Muscle layer of colon (tissue), 2 donors: ENCODE measurements around the gene NR3C1.

Experiments
- H3K27ac ChIP-seq: one replicate; pipeline ENCODE4 v1.7.0; 2013; ENCODE audit warnings: low read depth, mild to moderate bottlenecking, low read length, moderate library complexity
- H3K27me3 ChIP-seq, 2 donors: one replicate each; pipeline ENCODE4 v1.7.0; 2013; ENCODE audit warnings: low read length in 2 of 2, mild to moderate bottlenecking in 2 of 2; ENCODE audit not compliant: insufficient read depth in 2 of 2, control insufficient read depth in 1 of 2
- H3K36me3 ChIP-seq: one replicate; pipeline ENCODE4 v1.7.0; 2013; ENCODE audit warnings: mild to moderate bottlenecking, low read length; ENCODE audit not compliant: insufficient read depth
- H3K4me1 ChIP-seq: one replicate; pipeline ENCODE4 v1.7.0; 2013; ENCODE audit warnings: mild to moderate bottlenecking, low read length; ENCODE audit not compliant: insufficient read depth
- H3K4me3 ChIP-seq, 2 donors: one replicate each; pipeline ENCODE4 v1.7.0; 2013; ENCODE audit warnings: low read length in 2 of 2, low read depth in 1 of 2, mild to moderate bottlenecking in 1 of 2, moderate library complexity in 1 of 2
- H3K9ac ChIP-seq: one replicate; pipeline ENCODE4 v1.7.0; 2013; ENCODE audit warnings: low read length
- H3K9me3 ChIP-seq: one replicate; pipeline ENCODE4 v1.7.0; 2013; ENCODE audit warnings: mild to moderate bottlenecking, low read length
- donor health status: abdominal sarcoma.
- donor health status: Adenocarcinoma of cecum.

NR3C1 gene

DNA sequence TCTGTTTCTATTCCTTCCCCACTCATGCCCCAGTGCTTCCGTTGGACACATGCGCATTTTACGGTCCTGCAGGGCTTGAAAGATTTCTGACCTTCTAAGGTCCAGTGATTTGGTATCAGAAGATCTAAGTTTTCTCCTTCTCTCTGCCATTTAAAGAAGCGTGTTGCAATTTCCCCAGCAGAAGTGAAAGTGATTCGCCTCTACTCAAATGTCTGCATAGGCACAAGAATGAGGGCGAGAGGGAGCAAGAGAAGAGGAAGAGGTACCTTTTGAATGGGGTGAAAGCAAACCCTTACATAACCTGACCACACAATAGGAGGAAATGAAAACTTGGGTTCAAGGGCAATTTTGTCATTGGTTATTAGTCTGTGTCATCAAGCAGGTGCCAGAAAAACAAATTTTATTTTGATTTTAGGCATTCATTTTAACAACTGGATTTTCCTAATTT, 31.7 kb upstream of the NR3C1 start:
- Histone ChIP-seq H3K4me3 (peak overlapping the region in 1 of 2 donors; percentile 32), H3K9me3 (no peaks in the 10 kb centered on the region), H3K36me3 (no peaks in the 10 kb centered on the region), H3K27ac (no peak overlapping the region), H3K9ac (no peak overlapping the region), H3K27me3 (no peaks in the 10 kb centered on the region), H3K4me1 (no peaks in the 10 kb centered on the region)

DNA sequence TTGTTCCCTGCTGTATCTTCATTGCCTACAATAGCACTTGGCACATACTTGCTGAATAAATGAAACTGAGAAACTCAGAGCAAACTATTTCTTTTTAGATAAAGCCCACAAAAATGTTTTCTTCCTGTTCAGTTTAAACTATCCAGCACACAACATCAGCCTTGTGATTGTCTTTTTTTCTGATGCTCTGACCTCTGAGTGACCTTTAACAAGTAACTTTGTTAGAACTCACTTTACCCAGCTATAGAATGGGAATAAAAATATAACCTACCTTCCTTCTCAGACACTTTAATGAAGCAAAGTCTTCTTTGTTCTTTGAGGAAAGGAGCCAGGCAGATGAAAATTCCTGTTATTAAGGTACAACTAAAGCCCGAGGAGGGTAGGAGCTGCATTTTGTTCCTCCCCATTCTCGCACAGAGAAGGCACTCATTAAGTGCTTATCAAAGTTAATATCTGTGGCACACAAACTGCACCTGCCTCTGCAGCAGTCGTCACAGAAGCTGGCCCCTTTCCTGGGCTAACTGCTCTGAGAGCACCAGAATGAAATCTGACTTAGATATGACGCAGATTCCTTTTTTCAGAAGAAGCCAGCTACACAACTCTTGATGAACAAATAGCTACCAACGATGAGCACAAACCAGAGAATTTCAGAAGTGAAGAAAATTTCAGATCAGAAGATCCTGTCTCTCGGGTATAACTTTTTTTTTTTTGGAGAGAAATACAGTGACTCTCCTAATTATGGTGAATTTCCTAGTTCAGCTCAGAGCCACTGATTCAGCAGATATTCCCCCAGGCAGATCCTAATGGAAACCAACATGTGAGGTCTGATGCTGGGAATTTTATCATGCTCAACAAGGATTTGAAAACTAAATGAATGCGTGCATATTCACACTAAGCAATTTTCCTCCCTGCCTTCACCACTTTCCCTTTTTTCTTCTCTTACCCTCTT, 31.0 kb upstream of the NR3C1 start:
- Histone ChIP-seq H3K36me3 (no peaks in the 10 kb centered on the region), H3K27me3 (no peaks in the 10 kb centered on the region), H3K4me1 (no peaks in the 10 kb centered on the region), H3K27ac (no peak overlapping the region), H3K9ac (no peak overlapping the region), H3K4me3 (peak overlapping the region in 1 of 2 donors; percentile 32), H3K9me3 (no peaks in the 10 kb centered on the region)

DNA sequence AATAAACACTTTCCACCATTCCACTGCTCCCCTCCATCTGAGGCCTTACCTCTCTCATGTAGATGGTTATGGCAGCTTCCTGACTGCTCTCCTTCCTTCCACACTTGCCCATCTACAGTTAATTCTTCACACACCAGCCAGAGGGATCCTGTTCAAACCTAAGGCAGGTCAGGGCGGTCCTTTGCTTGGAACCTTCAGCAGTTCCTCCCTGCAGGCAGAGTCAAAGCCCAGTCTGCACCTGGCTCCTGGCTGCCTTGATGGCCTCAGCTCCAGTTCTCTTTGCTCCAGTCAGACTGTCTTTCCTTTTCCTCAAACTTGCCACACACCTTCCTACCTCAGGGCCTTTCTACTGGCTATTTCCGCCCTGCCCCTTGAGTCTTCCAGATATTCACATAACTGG, 30.2 kb upstream of the NR3C1 start:
- Histone ChIP-seq H3K36me3 (no peaks in the 10 kb centered on the region), H3K4me3 (no peak overlapping the region), H3K27me3 (no peaks in the 10 kb centered on the region), H3K9me3 (no peaks in the 10 kb centered on the region), H3K4me1 (no peaks in the 10 kb centered on the region), H3K27ac (no peak overlapping the region), H3K9ac (no peak overlapping the region)

DNA sequence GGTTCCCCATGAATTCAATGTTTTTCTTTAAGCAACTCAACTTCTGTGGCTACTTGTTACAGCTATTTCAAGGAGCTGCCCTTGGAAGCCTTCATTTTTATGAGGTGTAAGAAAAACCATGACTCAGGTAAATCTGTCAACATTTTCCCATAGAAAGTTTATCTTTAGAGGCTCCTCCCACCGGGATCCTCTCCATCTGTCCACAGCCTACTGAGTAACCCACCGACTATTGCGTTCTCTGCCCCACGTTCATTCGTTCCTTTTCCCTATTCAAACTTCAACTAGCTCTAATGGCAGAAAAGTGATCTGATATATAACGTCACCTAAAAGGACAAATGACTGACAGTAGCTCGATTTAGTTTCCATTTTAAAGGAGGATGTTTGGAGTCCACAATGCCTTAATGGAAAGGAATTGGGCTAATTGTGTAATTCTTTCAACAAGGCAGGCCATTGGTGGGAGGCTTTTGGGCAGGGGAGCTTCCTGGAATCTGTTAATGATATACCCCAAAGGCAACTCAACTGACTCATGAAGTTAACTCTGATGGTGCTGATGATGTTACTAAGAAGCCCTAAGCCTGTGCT, 29.3 kb upstream of the NR3C1 start:
- H3K4me1 ChIP-seq, result no peaks in the 10 kb centered on the region
- no peak overlapping the region for H3K27ac ChIP-seq
- no peaks in the 10 kb centered on the region for H3K36me3 ChIP-seq
- no peak overlapping the region for H3K4me3 ChIP-seq
- H3K9ac ChIP-seq, result no peak overlapping the region
- no peaks in the 10 kb centered on the region for H3K9me3 ChIP-seq
- H3K27me3 ChIP-seq, result no peaks in the 10 kb centered on the region

DNA sequence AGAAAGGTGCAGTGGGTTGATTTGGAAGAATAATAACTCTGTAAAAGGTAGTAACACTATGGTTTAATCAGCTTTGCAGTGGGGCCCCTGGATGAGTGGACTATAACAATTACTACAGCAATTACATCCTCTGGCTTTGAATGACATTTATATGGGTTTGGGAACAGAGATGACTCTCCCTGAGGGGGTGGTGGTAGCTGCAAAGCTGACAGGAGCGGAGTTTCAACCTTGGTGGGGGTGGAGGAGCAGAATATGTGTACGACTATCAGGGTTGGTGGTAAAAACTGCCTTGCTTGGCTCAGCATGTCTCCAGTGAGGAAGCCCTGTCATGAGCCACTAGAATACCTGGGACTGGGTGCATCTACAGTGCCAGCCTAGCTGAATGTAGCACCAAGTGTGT, 28.3 kb upstream of the NR3C1 start:
- Histone ChIP-seq H3K36me3 (no peaks in the 10 kb centered on the region), H3K9ac (no peak overlapping the region), H3K27me3 (no peaks in the 10 kb centered on the region), H3K27ac (no peak overlapping the region), H3K9me3 (no peaks in the 10 kb centered on the region), H3K4me3 (no peak overlapping the region), H3K4me1 (no peaks in the 10 kb centered on the region)

DNA sequence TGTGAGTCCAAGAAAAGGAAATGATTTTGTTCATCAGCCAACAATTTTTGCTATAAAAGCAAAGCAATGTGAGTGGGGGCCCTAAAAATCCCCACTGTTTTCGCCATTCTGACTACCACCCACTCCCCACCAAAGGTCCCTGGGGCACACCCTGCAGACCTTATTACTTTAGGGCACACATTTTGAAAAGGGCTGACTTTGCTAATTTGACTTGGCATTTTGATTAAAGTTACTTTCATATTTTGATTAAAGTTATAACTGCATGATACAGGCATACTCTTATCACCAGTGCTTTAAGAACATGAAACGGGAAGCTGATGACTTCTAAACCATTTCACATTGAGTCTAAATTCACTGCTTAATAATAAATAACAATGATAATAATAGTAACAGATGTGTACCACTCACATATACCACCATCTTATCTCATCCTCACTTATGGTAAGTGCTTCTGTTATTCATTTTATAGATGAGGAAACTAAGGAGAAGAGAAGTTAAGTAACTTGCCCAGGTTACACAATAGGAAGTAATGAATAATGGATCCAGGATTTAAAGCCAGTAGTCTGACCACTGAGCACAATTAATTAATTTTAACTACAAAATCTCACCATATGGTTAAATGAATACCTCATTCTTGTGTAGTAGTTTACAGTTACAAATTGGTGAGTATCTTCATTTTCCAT, 25.4 kb upstream of the NR3C1 start:
- Histone ChIP-seq H3K36me3 (no peaks in the 10 kb centered on the region), H3K27me3 (no peaks in the 10 kb centered on the region), H3K4me1 (no peaks in the 10 kb centered on the region), H3K27ac (no peak overlapping the region), H3K9ac (no peak overlapping the region), H3K4me3 (no peak overlapping the region), H3K9me3 (no peaks in the 10 kb centered on the region)

DNA sequence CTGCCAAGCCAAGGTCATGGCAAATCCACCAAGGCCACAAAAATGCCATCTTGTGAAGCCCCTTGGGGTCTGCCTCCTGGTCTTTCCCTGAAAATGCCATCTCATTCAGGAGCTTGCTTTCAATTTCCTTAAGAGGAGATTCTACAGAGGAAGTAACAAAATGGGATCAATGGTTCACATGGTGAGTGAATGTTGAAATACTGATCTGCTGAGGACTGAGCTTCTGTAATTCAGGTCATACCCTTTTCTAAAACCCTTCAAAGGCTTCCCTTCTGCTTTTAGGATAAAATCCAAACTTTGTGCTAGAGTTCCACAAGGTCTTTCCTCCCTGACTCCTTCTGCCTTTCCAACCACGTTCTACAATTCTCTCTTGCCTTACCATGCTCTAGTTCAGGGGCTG, 24.7 kb upstream of the NR3C1 start:
- H3K9ac ChIP-seq, result no peak overlapping the region
- no peak overlapping the region for H3K4me3 ChIP-seq
- no peak overlapping the region for H3K27ac ChIP-seq

DNA sequence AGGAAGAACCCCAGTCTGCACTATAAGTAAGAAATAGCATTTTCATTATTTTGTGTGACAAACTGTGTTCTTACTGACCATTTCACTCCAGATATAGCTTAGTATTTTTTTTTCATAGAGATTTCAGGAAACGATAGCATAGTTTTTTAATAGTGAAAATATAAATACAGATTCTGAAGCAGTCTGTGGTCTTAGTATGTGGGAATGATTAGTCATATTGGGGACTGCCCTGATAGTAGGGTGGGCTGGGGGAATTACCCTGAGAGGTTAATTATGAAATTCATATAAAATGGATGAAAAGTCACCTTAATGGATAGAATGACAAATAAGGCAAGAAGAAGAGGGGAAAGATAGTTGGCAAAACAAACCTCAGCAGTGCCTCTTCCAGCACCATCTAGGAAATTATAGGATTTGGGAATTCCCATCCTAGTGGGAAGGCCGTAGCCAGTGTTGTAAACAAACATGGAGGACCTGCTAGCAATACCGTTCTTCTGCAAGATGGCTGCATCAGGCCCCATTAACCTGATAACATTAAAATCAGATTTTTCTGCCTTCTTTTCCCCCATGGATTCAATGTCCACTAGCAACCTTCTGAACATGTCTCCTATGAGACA, 23.7 kb upstream of the NR3C1 start:
- Histone ChIP-seq H3K9ac (no peak overlapping the region), H3K4me3 (no peak overlapping the region), H3K4me1 (no peaks in the 10 kb centered on the region), H3K27ac (no peak overlapping the region), H3K36me3 (no peaks in the 10 kb centered on the region), H3K9me3 (no peaks in the 10 kb centered on the region), H3K27me3 (no peaks in the 10 kb centered on the region)

More for the DNA sequence above, 24.7 kb upstream of the NR3C1 start:
- no peaks in the 10 kb centered on the region for H3K36me3 ChIP-seq
- H3K27me3 ChIP-seq, result no peaks in the 10 kb centered on the region
- H3K4me1 ChIP-seq, result no peaks in the 10 kb centered on the region
- H3K9me3 ChIP-seq, result no peaks in the 10 kb centered on the region

DNA sequence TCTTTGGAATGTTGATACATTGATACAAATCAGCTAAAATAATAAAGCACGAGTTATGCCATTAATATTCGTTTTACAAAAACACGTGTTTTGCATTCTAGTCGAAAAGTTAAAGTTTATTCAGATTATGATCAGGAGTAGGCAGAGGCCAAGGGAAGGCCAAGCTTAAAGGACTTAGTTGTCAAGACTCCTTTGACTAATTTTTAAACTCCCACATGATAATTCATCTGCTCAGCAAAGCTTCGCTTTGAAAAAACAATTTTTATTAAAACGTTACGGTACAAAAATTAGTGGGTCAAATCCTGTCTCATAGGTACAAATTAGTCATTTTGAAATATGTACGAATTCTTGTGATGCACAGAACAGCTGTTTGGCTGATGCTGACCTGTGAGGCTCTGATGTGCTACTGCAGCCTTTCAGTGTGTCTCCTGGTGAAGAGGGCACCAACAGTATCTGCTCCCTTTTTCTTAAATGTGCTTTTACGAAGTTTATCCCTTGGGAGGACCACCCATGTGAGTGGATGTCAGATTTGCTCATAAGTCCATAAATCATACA, 23.0 kb upstream of the NR3C1 start:
- H3K27ac ChIP-seq, result no peak overlapping the region
- no peaks in the 10 kb centered on the region for H3K36me3 ChIP-seq
- H3K9ac ChIP-seq, result no peak overlapping the region
- no peaks in the 10 kb centered on the region for H3K9me3 ChIP-seq
- H3K4me1 ChIP-seq, result no peaks in the 10 kb centered on the region
- no peaks in the 10 kb centered on the region for H3K27me3 ChIP-seq
- H3K4me3 ChIP-seq, result no peak overlapping the region

DNA sequence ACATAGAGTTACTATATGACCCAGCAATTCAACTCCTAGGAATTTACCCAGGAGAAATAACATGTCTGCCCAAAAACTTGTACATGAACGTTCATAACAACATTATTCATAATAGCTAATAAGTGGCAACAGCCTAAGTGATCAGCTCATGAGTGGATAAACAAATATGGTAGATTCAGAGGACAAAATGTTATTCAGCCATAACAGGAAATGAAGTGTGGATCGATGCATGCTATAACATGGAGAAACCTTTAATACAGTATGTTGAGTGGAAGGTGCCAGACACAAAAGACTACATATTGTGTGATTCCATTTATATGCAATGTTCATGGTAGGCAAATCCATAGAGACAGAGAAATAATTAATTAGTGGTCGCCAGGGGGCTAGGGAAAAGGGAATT, 22.3 kb upstream of the NR3C1 start:
- no peak overlapping the region for H3K27ac ChIP-seq
- H3K4me1 ChIP-seq, result no peaks in the 10 kb centered on the region
- H3K36me3 ChIP-seq, result no peaks in the 10 kb centered on the region
- H3K27me3 ChIP-seq, result no peaks in the 10 kb centered on the region
- no peak overlapping the region for H3K9ac ChIP-seq
- H3K4me3 ChIP-seq, result no peak overlapping the region
- no peaks in the 10 kb centered on the region for H3K9me3 ChIP-seq
